Caco-2 (cell line): Measurements from ENCODE around the gene ADH1B. TPM values are rescaled to one million over a fixed set of nuclear protein-coding genes. Genes with fewer than 3 reads are reported as not detected.

ENCODE experiments used
- BruUV-seq: library from RNA; stranded (reverse); fragments of 400-500 nt; replicated peaks from 2 replicates; lab custom pipeline; 2021; lab: Mats Ljungman, UMichigan
- CTCF ChIA-PET: fragments of 300-600 bp; sonication (Branson Sonifier 250); formaldehyde crosslinking; loops from one replicate; lab custom pipeline; 2022; ENCODE audit warnings: antibody characterized with exemption; lab: Charles Lee
- POLR2A ChIA-PET: fragments of 300-600 bp; sonication (Branson Sonifier 250); formaldehyde crosslinking; loops from one replicate; lab custom pipeline; 2022; ENCODE audit warnings: antibody characterized with exemption; lab: Charles Lee
- DNase-seq, 2 experiments: peaks; one replicate each; pipeline versions ENCODE4 v3.0.0 to v3.0.0-alpha.2; 2020 to 2022
- H3K27me3 ChIP-seq: replicated peaks from 2 replicates; pipeline ENCODE4 v1.6.0; 2011; ENCODE audit warnings: low read length; ENCODE audit not compliant: control insufficient read depth, insufficient read depth
- H3K36me3 ChIP-seq: 2 replicates; pipeline ENCODE4 v1.5.1; 2011; ENCODE audit warnings: low read length; ENCODE audit not compliant: control insufficient read depth, insufficient read depth
- H3K4me1 ChIP-seq: fragments of 250-450 bp; sonication (Bioruptor Pico); 2 replicates; pipeline ENCODE4 v1.5.1; 2020; ENCODE audit warnings: mild to moderate bottlenecking
- H3K4me3 ChIP-seq: 2 replicates; pipeline ENCODE4 v1.5.1; 2011; ENCODE audit warnings: low read depth, mild to moderate bottlenecking, control low read depth, low read length
- H3K9me3 ChIP-seq: fragments of 250-450 bp; sonication (Bioruptor Pico); 2 replicates; pipeline ENCODE4 v1.5.1; 2020; ENCODE audit warnings: mild to moderate bottlenecking, moderate library complexity
- H3K27ac Mint-ChIP-seq: one replicate; pipeline ENCODE4 v1.8.0; 2022; ENCODE audit warnings: mixed read lengths; ENCODE audit not compliant: unreplicated experiment
- H3K27me3 Mint-ChIP-seq: one replicate; pipeline ENCODE4 v1.8.0; 2022; ENCODE audit warnings: mixed read lengths; ENCODE audit not compliant: insufficient read depth, unreplicated experiment
- H3K36me3 Mint-ChIP-seq: one replicate; pipeline ENCODE4 v1.8.0; 2022; ENCODE audit warnings: mild to moderate bottlenecking, mixed read lengths; ENCODE audit not compliant: insufficient read depth, unreplicated experiment
- H3K4me1 Mint-ChIP-seq: one replicate; pipeline ENCODE4 v1.8.0; 2022; ENCODE audit warnings: low read depth, mixed read lengths; ENCODE audit not compliant: unreplicated experiment
- H3K4me3 Mint-ChIP-seq: one replicate; pipeline ENCODE4 v1.8.0; 2022; ENCODE audit warnings: mild to moderate bottlenecking, moderate library complexity, mixed read lengths; ENCODE audit not compliant: unreplicated experiment
- H3K9me3 Mint-ChIP-seq: one replicate; pipeline ENCODE4 v1.8.0; 2022; ENCODE audit warnings: mixed read lengths; ENCODE audit not compliant: unreplicated experiment
- intact Hi-C: fragments of 100-400 bp; cut with micrococcal nuclease; formaldehyde crosslinking; loops from one replicate; pipeline ENCODE4 v1.10.0; 2022; ENCODE audit not compliant: unreplicated experiment
- total RNA-seq: library from RNA; stranded (reverse); gene quantifications from 2 replicates; pipeline ENCODE4 v1.2.3, GENCODE V29; 2022
- TF ChIP-seq, protein P1 (sequence below), 2 experiments: fragments of 200-600 bp in 1 of 2; IDR thresholded peaks; 1 replicate in 1 of 2; 2 replicates in 1 of 2; pipeline versions ENCODE4 v1.5.1 to v1.8.0; 2011 to 2022; ENCODE audit warnings: antibody characterized with exemption in 1 of 2, control low read depth in 1 of 2, inconsistent platforms in 1 of 2, low read depth in 1 of 2, low read length in 1 of 2, mild to moderate bottlenecking in 1 of 2, moderate library complexity in 1 of 2; ENCODE audit not compliant: insufficient read depth in 1 of 2, severe bottlenecking in 1 of 2, unreplicated experiment in 1 of 2

The ADH1B gene
- total RNA-seq, 1 experiment from 2014 or later: not detected

DNA sequence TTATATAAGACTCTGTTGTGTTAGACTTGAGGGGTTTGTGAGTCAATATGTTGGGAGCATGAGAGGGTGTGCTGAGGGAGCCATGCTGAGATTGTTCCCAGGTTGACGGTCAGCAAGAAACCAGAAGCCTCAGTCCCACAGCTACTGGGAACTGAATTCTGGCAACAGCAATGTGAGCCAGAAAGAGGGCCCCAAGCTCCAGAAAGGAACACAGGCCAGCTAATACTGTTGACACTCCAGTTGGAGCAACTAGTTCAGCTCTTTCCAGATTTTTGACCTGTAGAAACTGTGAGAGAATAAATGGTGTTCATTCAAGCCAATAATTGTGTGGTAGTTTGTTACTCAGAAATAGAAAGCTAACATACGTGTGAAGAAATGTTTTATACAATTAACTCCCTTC lies 47.5 kb downstream of the ADH1B start:
- Mint-ChIP-seq H3K4me1 (no peaks in the 10 kb centered on the region), H3K36me3 (no peaks in the 10 kb centered on the region), H3K4me3 (no peak overlapping the region), H3K27ac (no peak overlapping the region), H3K9me3 (peaks cover 9% of the 10 kb centered on the region), H3K27me3 (peaks cover 3% of the 10 kb centered on the region)
- Histone ChIP-seq H3K9me3 (no peaks in the 10 kb centered on the region), H3K4me1 (no peaks in the 10 kb centered on the region), H3K4me3 (no peak overlapping the region), H3K27me3 (no peaks in the 10 kb centered on the region), H3K36me3 (no peaks in the 10 kb centered on the region)
- no TSS peak for BruUV-seq
- POLR2A ChIA-PET: no interaction called here
- CTCF ChIA-PET: no interaction called here
- intact Hi-C loops: no loop called here
- no peak for DNase-seq
- TF ChIP-seq, protein P1, sequence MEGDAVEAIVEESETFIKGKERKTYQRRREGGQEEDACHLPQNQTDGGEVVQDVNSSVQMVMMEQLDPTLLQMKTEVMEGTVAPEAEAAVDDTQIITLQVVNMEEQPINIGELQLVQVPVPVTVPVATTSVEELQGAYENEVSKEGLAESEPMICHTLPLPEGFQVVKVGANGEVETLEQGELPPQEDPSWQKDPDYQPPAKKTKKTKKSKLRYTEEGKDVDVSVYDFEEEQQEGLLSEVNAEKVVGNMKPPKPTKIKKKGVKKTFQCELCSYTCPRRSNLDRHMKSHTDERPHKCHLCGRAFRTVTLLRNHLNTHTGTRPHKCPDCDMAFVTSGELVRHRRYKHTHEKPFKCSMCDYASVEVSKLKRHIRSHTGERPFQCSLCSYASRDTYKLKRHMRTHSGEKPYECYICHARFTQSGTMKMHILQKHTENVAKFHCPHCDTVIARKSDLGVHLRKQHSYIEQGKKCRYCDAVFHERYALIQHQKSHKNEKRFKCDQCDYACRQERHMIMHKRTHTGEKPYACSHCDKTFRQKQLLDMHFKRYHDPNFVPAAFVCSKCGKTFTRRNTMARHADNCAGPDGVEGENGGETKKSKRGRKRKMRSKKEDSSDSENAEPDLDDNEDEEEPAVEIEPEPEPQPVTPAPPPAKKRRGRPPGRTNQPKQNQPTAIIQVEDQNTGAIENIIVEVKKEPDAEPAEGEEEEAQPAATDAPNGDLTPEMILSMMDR (IDR thresholded peaks at IDR 0.05; ENCODE audit: insufficient read depth in 1 of 2, low read depth in 1 of 2, low read length in 1 of 2, severe bottlenecking in 1 of 2, unreplicated experiment in 1 of 2): no peak

DNA sequence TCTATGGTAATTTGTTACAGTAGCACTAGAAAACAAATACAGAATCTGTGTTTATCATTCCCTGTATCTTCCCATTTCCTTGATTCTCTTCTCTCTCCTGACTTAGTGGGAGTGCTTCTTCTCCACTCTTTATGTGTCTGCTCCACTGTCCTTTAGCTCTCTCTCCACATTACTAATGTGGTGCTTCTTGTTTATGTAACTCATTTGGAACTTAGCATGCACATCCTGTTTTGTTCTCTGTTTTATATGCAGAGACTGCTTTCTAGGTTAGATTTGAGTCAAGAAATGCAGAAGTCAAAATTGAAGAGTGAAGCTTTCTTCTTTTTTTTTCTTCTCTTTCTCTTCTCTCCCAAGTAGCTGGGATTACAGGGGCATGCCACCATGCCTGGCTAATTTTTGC lies 56.3 kb downstream of the ADH1B start:
- DNase-seq: no peak
- Histone ChIP-seq H3K36me3 (no peaks in the 10 kb centered on the region), H3K4me1 (no peaks in the 10 kb centered on the region), H3K27me3 (no peaks in the 10 kb centered on the region), H3K9me3 (no peaks in the 10 kb centered on the region), H3K4me3 (no peak overlapping the region)
- POLR2A ChIA-PET: no interaction called here
- H3K27me3 Mint-ChIP-seq: no peaks in the 10 kb centered on the region
- H3K4me1 Mint-ChIP-seq: no peaks in the 10 kb centered on the region
- CTCF ChIA-PET: no interaction called here
- H3K27ac Mint-ChIP-seq: no peak overlapping the region
- H3K4me3 Mint-ChIP-seq: no peak overlapping the region
- intact Hi-C loops: no loop called here
- TF ChIP-seq, protein P1 (IDR thresholded peaks at IDR 0.05; ENCODE audit: insufficient read depth in 1 of 2, low read depth in 1 of 2, low read length in 1 of 2, severe bottlenecking in 1 of 2, unreplicated experiment in 1 of 2): no peak
- H3K9me3 Mint-ChIP-seq: peaks cover 21% of the 10 kb centered on the region
- no peaks in the 10 kb centered on the region for H3K36me3 Mint-ChIP-seq
- no TSS peak for BruUV-seq

Other genes starting within 250 kb of the ADH1B start
- 144 and 161 TPM in 2 replicates for gene ADH5, start 232.6 kb downstream of the ADH1B start, total RNA-seq
- gene ADH4, start 177.1 kb downstream of the ADH1B start, total RNA-seq: 2.2 and 2.5 TPM in 2 replicates
- gene ADH6, start 102.2 kb downstream of the ADH1B start, total RNA-seq: 6.8 and 9.1 TPM in 2 replicates
- not detected in 2 replicates for gene ADH1A, start 30.4 kb downstream of the ADH1B start, total RNA-seq
- gene ADH1C, start 31.3 kb upstream of the ADH1B start, total RNA-seq: 0.23 and 0.63 TPM in 2 replicates
- gene ADH7, start 113.9 kb upstream of the ADH1B start, total RNA-seq: not detected in 2 replicates
- not detected in 2 replicates for gene C4orf17, start 189.6 kb upstream of the ADH1B start, total RNA-seq
- gene TRMT10A, start 242.6 kb upstream of the ADH1B start, total RNA-seq: 5.1 and 5.8 TPM in 2 replicates